Nephron (organoid): Measurements from ENCODE around the gene CYP1A2.

ENCODE experiments used
- H3K27ac Mint-ChIP-seq, 3 experiments: 2 replicates each; pipeline ENCODE4 v1.8.0; 2020; ENCODE audit warnings: mixed read lengths in 3 of 3, mild to moderate bottlenecking in 2 of 3, moderate library complexity in 1 of 3
- H3K27me3 Mint-ChIP-seq: 2 replicates; pipeline ENCODE4 v1.8.0; 2021; ENCODE audit warnings: low read depth, mild to moderate bottlenecking, moderate library complexity, mixed read lengths
- H3K36me3 Mint-ChIP-seq: 2 replicates; pipeline ENCODE4 v1.8.0; 2020; ENCODE audit warnings: low read depth, mixed read lengths
- H3K4me1 Mint-ChIP-seq: 2 replicates; pipeline ENCODE4 v1.8.0; 2020; ENCODE audit warnings: mixed read lengths
- H3K4me3 Mint-ChIP-seq, 3 experiments: 2 replicates each; pipeline ENCODE4 v1.8.0; 2020; ENCODE audit warnings: mild to moderate bottlenecking in 3 of 3, mixed read lengths in 3 of 3, moderate library complexity in 2 of 3
- H3K9me3 Mint-ChIP-seq: 2 replicates; pipeline ENCODE4 v1.8.0; 2020; ENCODE audit warnings: mixed read lengths
- CTCF ChIP-seq, 3 experiments: fragments of 200-600 bp; sonication (generic); IDR thresholded peaks; one replicate each; pipeline ENCODE4 v1.5.0; 2021; ENCODE audit warnings: antibody characterized with exemption in 3 of 3; ENCODE audit not compliant: unreplicated experiment in 3 of 3

CYP1A2 gene

GRCh38 chr15:74716651-74717050 lies 32.0 kb upstream of the CYP1A2 start:
- no peak for TF ChIP-seq CTCF (IDR thresholded peaks at IDR 0.05; ENCODE audit: unreplicated experiment in 3 of 3)
- H3K27me3 Mint-ChIP-seq = peaks cover 4% of the 10 kb centered on the region
- H3K27ac Mint-ChIP-seq = no peak overlapping the region
- no peaks in the 10 kb centered on the region for H3K9me3 Mint-ChIP-seq
- no peaks in the 10 kb centered on the region for H3K4me1 Mint-ChIP-seq
- no peaks in the 10 kb centered on the region for H3K36me3 Mint-ChIP-seq
- no peak overlapping the region for H3K4me3 Mint-ChIP-seq

- Mint-ChIP-seq H3K36me3 (peaks cover 4% of the 10 kb centered on the region), H3K27ac (no peak overlapping the region), H3K4me1 (no peaks in the 10 kb centered on the region), H3K27me3 (peaks cover 47% of the 10 kb centered on the region), H3K9me3 (no peaks in the 10 kb centered on the region), H3K4me3 (no peak overlapping the region)
- no peak for TF ChIP-seq CTCF (IDR thresholded peaks at IDR 0.05; ENCODE audit: unreplicated experiment in 3 of 3)
These were observed 26.1 kb upstream of the CYP1A2 start for GRCh38 chr15:74722591-74722990.

- H3K9me3 Mint-ChIP-seq = no peaks in the 10 kb centered on the region
- H3K36me3 Mint-ChIP-seq = peaks cover 4% of the 10 kb centered on the region
- H3K4me3 Mint-ChIP-seq = no peak overlapping the region
- no peak overlapping the region for H3K27ac Mint-ChIP-seq
- H3K4me1 Mint-ChIP-seq = no peaks in the 10 kb centered on the region
- peaks cover 52% of the 10 kb centered on the region for H3K27me3 Mint-ChIP-seq
- TF ChIP-seq CTCF (IDR thresholded peaks at IDR 0.05; ENCODE audit: unreplicated experiment in 3 of 3) = no peak
These were observed 25.5 kb upstream of the CYP1A2 start for GRCh38 chr15:74723187-74723586.

GRCh38 chr15:74723754-74724334 lies 24.8 kb upstream of the CYP1A2 start:
- Mint-ChIP-seq H3K4me1 (no peaks in the 10 kb centered on the region), H3K36me3 (peaks cover 4% of the 10 kb centered on the region), H3K27ac (no peak overlapping the region), H3K27me3 (peaks cover 52% of the 10 kb centered on the region), H3K4me3 (peak overlapping the region; percentile 10 to 53 (median 11)), H3K9me3 (no peaks in the 10 kb centered on the region)
- no peak for TF ChIP-seq CTCF (IDR thresholded peaks at IDR 0.05; ENCODE audit: unreplicated experiment in 3 of 3)

GRCh38 chr15:74724570-74725224 lies 23.9 kb upstream of the CYP1A2 start:
- Mint-ChIP-seq H3K27ac (no peak overlapping the region), H3K4me1 (no peaks in the 10 kb centered on the region), H3K27me3 (peaks cover 54% of the 10 kb centered on the region), H3K36me3 (peaks cover 4% of the 10 kb centered on the region), H3K4me3 (peak overlapping the region; percentile 72 to 81 (median 74)), H3K9me3 (peaks cover under 1% of the 10 kb centered on the region)
- TF ChIP-seq CTCF (IDR thresholded peaks at IDR 0.05; ENCODE audit: unreplicated experiment in 3 of 3) = no peak
